GM12875 (cell line): ENCODE results near the gene KLHDC10.

Experiments used
- H3K4me3 ChIP-seq: one replicate; pipeline ENCODE4 v1.5.1; 2011; ENCODE audit warnings: low read depth, low read length, control low read depth
- CTCF ChIP-seq: IDR thresholded peaks from 2 replicates; pipeline ENCODE4 v1.5.1; 2011; ENCODE audit warnings: low read depth, mild to moderate bottlenecking, control low read depth, inconsistent platforms, low read length, moderate library complexity, borderline replicate concordance; ENCODE audit not compliant: insufficient read depth

Gene KLHDC10

GRCh38 chr7:130095812-130096211 is 25.5 kb downstream of the KLHDC10 start:
- H3K4me3 ChIP-seq = no peak overlapping the region
- no peak for TF ChIP-seq CTCF

- TF ChIP-seq CTCF = no peak
- no peak overlapping the region for H3K4me3 ChIP-seq
These were observed 26.0 kb downstream of the KLHDC10 start for GRCh38 chr7:130096243-130096827.

GRCh38 chr7:130099331-130099730 is 29.0 kb downstream of the KLHDC10 start:
- H3K4me3 ChIP-seq = no peak overlapping the region
- TF ChIP-seq CTCF = no peak

- H3K4me3 ChIP-seq = no peak overlapping the region
- TF ChIP-seq CTCF = no peak
These were observed 32.3 kb downstream of the KLHDC10 start for GRCh38 chr7:130102588-130102987.

- no peak overlapping the region for H3K4me3 ChIP-seq
- no peak for TF ChIP-seq CTCF
These were observed 37.8 kb downstream of the KLHDC10 start for GRCh38 chr7:130107949-130108674.

- no peak for TF ChIP-seq CTCF
These were observed 38.5 kb downstream of the KLHDC10 start for GRCh38 chr7:130108809-130109208.

GRCh38 chr7:130112093-130112492 is 41.8 kb downstream of the KLHDC10 start:
- H3K4me3 ChIP-seq = no peak overlapping the region
- TF ChIP-seq CTCF = no peak

More at GRCh38 chr7:130108809-130109208, 38.5 kb downstream of the KLHDC10 start:
- H3K4me3 ChIP-seq = no peak overlapping the region
